Hepatic stellate cell (primary cell): ENCODE measurements around the gene SLC2A3.
"Not testable (repeated sequence)": the region's sequence is repeated elsewhere in the genome, so short reads cannot be mapped to it uniquely, and the experiment has no call there.

Source experiments
- DNase-seq: peaks from one replicate; pipeline ENCODE4 v3.0.0; 2011; ENCODE audit warnings: low spot score

SLC2A3 gene

GRCh38 chr12:7915661-7916403 is 20.2 kb downstream of the SLC2A3 start:
- no peak for DNase-seq

- DNase-seq, result not testable (repeated sequence)
Measured at GRCh38 chr12:7910106-7910505, 25.9 kb downstream of the SLC2A3 start.

- DNase-seq, result peak; percentile 72
Measured at GRCh38 chr12:7907009-7907408, 29.0 kb downstream of the SLC2A3 start.

GRCh38 chr12:7906303-7906702 is 29.7 kb downstream of the SLC2A3 start:
- not testable (repeated sequence) for DNase-seq

- DNase-seq, result not testable (repeated sequence)
Measured at GRCh38 chr12:7905600-7906125, 30.3 kb downstream of the SLC2A3 start.

GRCh38 chr12:7905071-7905470 is 30.9 kb downstream of the SLC2A3 start:
- DNase-seq, result no peak

- DNase-seq, result not testable (repeated sequence)
Measured at GRCh38 chr12:7902416-7902815, 33.6 kb downstream of the SLC2A3 start.

GRCh38 chr12:7899755-7900154 is 36.2 kb downstream of the SLC2A3 start:
- no peak for DNase-seq

- DNase-seq, result not testable (repeated sequence)
Measured at GRCh38 chr12:7896726-7897125, 39.3 kb downstream of the SLC2A3 start.

GRCh38 chr12:7892186-7892980 is 43.6 kb downstream of the SLC2A3 start:
- DNase-seq, result no peak

- DNase-seq, result no peak
Measured at GRCh38 chr12:7884689-7885088, 51.3 kb downstream of the SLC2A3 start.

GRCh38 chr12:7881736-7882120 is 54.3 kb downstream of the SLC2A3 start:
- DNase-seq, result not testable (repeated sequence)

- DNase-seq, result not testable (repeated sequence)
Measured at GRCh38 chr12:7880952-7881735, 54.8 kb downstream of the SLC2A3 start.

- DNase-seq, result no peak
Measured at GRCh38 chr12:7879246-7879645, 56.7 kb downstream of the SLC2A3 start.

- no peak for DNase-seq
Measured at GRCh38 chr12:7877420-7877819, 58.6 kb downstream of the SLC2A3 start.

GRCh38 chr12:7872566-7873319 is 63.2 kb downstream of the SLC2A3 start, which contains the start of gene SLC2A14:
TSS of gene SLC2A14 (minus strand) at chr12:7872915. CDS start at chr12:7869880, 3,035 bp downstream.
- no peak for DNase-seq

GRCh38 chr12:7870335-7870734 is 65.7 kb downstream of the SLC2A3 start:
- no peak for DNase-seq
